HUES48 (cell line): ENCODE results near the gene EXTL2.
"Not testable (repeated sequence)": the region's sequence is repeated elsewhere in the genome, so short reads cannot be mapped to it uniquely, and the experiment has no call there.

ENCODE experiments used
- H3K27ac ChIP-seq: one replicate; pipeline ENCODE4 v1.7.0; 2013; ENCODE audit warnings: low read depth, low read length, inconsistent platforms
- H3K27me3 ChIP-seq: 2 replicates; pipeline ENCODE4 v1.6.1; 2013; ENCODE audit warnings: mild to moderate bottlenecking, low read length; ENCODE audit not compliant: control insufficient read depth, insufficient read depth
- H3K36me3 ChIP-seq: 2 replicates; pipeline ENCODE4 v1.6.1; 2013; ENCODE audit warnings: low read length; ENCODE audit not compliant: control insufficient read depth, insufficient read depth
- H3K4me1 ChIP-seq: 2 replicates; pipeline ENCODE4 v1.6.1; 2013; ENCODE audit warnings: mild to moderate bottlenecking, low read length; ENCODE audit not compliant: control insufficient read depth, insufficient read depth
- H3K4me3 ChIP-seq: 2 replicates; pipeline ENCODE4 v1.5.1; 2013; ENCODE audit warnings: mild to moderate bottlenecking, low read depth, low read length
- H3K9ac ChIP-seq: 2 replicates; pipeline ENCODE4 v1.6.1; 2013; ENCODE audit warnings: mild to moderate bottlenecking, low read depth, low read length, moderate library complexity
- H3K9me3 ChIP-seq: 2 replicates; pipeline ENCODE4 v1.6.1; 2013; ENCODE audit warnings: low read length; ENCODE audit not compliant: control insufficient read depth, insufficient read depth

The EXTL2 gene

DNA sequence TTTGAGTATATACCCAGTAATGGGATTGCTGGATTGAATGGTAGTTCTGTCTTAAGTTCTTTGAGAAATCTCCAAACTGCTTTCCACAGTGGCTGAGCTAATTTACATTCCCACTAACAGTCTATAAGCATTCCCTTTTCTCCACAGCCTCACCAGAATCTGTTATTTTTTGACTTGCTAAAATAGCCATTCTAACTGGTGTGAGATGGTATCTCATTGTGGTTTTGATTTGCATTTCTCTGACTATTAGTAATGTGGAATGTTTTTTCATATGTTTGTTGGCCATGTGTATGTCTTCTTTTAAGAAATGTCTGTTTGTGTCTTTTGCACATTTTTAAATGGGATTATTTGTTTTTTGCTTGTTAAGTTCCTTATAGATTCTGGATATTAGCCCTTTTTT, 39.5 kb downstream of the EXTL2 start:
- H3K9ac ChIP-seq, H3K4me3 ChIP-seq, H3K4me1 ChIP-seq, H3K9me3 ChIP-seq, H3K27ac ChIP-seq, H3K36me3 ChIP-seq: not testable (repeated sequence)
- peaks cover 18% of the 10 kb centered on the region for H3K27me3 ChIP-seq

DNA sequence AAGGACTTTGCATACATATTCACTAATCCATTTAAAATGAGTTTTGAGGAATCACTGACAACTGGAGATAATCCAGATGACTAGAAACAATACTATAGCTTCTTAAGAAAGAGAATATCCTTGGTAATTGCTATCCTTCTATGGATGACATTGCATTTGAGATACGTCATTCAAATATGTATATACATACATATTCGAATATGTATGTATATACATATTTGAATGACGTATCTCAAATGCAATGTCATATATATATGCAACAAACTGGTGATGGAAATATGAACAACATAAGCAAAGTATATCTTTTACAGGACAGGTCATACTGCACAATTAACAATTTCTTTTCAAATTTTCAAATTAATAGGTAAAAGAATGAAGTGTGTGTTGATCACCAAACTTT, 41.7 kb downstream of the EXTL2 start:
- no peak overlapping the region for H3K9ac ChIP-seq
- H3K9me3 ChIP-seq, result no peaks in the 10 kb centered on the region
- peaks cover 40% of the 10 kb centered on the region for H3K27me3 ChIP-seq
- no peaks in the 10 kb centered on the region for H3K36me3 ChIP-seq
- H3K4me3 ChIP-seq, result no peak overlapping the region
- H3K4me1 ChIP-seq, result no peaks in the 10 kb centered on the region
- no peak overlapping the region for H3K27ac ChIP-seq

DNA sequence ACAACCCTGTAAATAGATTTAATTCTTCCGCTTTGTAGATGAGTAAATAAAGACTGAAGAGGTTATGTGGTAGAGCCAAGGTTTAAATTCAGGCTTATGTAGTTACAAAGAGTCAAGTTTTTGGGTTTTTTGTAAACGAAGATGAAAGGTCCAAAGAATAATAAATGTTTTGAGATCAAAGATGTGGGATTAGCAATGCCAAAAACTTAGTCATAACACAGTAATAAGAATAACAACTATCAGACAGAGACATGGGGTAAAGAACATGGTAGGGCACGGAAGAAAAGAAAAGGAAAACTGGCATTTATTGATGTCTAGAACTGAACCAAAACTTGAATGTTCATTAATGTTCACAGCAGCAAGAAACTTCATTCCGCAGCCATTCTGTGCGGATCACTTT, 42.9 kb downstream of the EXTL2 start:
- peaks cover 49% of the 10 kb centered on the region for H3K27me3 ChIP-seq
- no peaks in the 10 kb centered on the region for H3K36me3 ChIP-seq
- no peak overlapping the region for H3K27ac ChIP-seq
- no peak overlapping the region for H3K9ac ChIP-seq
- H3K4me3 ChIP-seq, result no peak overlapping the region
- H3K4me1 ChIP-seq, result no peaks in the 10 kb centered on the region
- no peaks in the 10 kb centered on the region for H3K9me3 ChIP-seq

DNA sequence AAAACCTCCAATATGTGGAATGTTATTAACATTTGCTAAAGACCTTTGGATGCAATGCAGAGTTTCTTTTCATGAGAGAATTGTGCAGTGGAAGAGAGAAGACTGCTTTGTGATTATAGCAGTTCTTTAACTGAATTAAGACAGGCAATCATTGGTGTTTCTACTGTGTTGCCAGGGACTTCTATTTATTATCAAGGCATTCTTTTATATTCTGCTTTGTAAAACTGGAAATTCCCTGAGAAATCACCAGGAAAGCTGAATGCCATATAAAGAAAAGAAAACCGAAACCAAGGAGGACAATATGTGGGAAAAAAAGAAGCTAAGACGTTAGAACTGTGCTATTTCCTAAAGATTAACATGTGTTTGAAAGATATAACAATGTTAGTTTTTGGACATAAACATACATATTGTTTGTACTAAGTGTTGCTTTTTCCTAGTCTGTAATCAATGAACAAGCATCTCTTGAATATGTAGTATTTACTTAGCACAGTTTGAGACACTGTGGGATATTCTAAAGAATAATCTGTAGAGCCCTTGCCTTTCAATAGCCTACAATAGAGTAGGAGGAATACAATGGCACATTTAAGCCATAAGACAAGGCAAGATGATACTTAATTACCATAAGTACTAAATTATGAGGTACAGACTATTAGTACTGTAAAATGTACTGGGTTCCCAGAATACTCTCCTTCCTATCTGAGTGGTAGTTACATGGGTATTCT, 47.1 kb downstream of the EXTL2 start:
- no peaks in the 10 kb centered on the region for H3K4me1 ChIP-seq
- H3K9me3 ChIP-seq, result no peaks in the 10 kb centered on the region
- H3K36me3 ChIP-seq, result no peaks in the 10 kb centered on the region
- H3K27me3 ChIP-seq, result peaks cover 63% of the 10 kb centered on the region
- H3K9ac ChIP-seq, result no peak overlapping the region
- no peak overlapping the region for H3K4me3 ChIP-seq
- H3K27ac ChIP-seq, result no peak overlapping the region

DNA sequence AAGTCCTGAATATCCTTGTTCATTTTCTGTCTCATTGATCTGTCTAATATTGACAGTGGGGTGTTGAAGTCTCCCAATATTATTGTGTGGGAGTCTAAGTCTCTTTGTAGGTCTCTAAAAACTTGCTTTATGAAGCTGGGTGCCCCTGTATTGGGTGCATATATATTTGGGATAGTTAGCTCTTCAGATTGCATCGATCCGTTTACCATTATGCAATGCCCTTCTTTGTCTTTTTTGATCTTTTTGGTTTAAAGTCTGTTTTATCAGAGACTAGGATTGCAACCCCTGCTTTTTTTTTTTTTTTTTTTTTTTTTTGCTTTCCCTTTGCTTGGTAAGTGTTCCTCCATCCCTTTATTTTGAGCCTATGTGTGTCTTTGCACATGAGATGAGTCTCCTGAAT, 51.5 kb downstream of the EXTL2 start:
- not testable (repeated sequence) for H3K9me3 ChIP-seq, H3K27ac ChIP-seq, H3K4me3 ChIP-seq, H3K36me3 ChIP-seq, H3K9ac ChIP-seq, H3K4me1 ChIP-seq
- H3K27me3 ChIP-seq, result peaks cover 26% of the 10 kb centered on the region

DNA sequence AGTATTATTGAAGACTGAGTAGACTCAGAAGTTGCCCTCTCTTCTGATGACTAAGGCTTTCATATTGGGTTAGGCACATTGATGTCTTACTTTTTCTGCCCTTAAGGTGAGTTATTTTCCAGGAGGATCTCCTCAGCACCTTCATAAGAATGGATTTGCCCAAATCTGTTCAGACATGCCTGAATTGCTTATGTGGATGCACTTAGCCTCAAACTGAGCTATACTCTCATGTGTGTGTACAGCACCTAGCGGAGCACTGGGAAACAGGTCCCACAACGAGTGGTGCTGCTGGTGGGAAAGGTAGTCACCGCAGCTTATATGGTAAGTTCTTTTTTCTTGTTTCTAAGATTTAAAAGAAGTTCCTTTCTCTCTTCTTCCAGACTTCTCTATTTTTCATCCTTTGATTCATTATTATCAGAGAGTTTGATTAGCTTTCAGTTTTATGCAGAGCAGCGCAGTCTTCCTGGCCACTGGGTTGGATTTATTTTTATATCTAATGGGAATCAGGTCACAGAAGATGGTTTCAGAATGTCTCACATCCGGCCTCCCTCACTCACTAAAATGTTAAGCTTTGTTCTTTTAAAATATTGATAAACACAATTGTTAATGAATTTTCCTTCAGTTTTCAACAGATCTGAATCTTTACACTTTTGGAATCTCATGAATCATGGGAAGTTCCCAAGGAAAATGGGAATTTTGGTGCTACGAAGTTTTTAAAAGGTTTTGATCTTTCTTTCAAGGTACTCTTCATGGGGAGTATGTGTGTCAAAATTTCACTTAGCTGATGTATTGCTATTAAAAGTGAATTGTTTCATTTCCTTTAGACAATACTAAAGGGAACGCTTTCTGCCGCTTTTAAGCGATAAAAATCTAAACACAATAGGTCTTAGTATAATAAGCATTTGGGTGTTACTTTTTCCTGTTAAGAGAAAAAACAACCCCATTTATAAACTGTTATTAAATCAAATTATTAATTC, 58.5 kb downstream of the EXTL2 start:
- Histone ChIP-seq H3K9me3 (no peaks in the 10 kb centered on the region), H3K4me3 (no peak overlapping the region), H3K27me3 (no peaks in the 10 kb centered on the region), H3K27ac (no peak overlapping the region), H3K36me3 (no peaks in the 10 kb centered on the region), H3K4me1 (no peaks in the 10 kb centered on the region), H3K9ac (no peak overlapping the region)

DNA sequence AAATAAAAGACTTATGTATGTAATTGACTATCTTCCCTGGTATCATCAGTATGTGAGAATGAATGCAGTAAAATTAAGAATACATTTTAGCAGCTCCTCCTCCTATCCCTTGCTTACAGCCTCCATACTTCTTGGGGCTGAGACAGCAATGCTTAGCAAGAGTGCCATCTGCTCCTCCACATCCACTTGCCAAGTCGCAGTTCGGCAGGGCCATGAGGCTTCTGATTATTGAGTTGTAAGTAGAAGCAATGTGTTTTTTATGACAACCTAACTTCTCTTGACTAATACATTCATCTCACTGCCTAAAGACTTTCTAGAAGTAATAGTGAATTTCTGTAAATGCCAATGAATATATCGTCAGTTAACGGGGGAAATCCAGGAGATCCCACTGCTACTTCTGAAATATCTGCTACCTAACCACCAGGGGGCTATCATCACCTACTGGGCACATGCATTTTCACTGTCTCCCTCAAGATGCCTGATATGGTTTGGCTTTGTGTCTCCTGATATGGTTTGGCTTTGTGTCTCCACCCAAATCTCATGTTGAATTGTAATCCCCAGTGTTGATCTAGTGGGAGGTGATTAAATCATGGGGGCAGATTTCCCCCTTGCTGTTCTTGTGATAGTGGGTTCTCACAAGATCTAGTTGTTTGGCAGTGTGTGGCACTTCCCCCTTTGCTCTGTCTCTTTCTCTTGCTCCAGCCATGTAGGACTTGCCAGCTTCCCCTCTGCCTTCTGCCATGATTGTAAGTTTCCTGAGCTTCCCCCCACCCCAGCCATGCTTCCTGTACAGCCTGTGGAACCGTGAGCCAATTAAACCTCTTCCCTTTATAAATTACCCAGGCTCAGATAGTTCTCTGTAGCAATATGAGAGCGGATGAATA, 59.6 kb downstream of the EXTL2 start:
- H3K9ac ChIP-seq, result no peak overlapping the region
- H3K4me3 ChIP-seq, result no peak overlapping the region
- H3K27ac ChIP-seq, result no peak overlapping the region
- no peaks in the 10 kb centered on the region for H3K36me3 ChIP-seq
- no peaks in the 10 kb centered on the region for H3K9me3 ChIP-seq
- H3K27me3 ChIP-seq, result no peaks in the 10 kb centered on the region
- no peaks in the 10 kb centered on the region for H3K4me1 ChIP-seq

DNA sequence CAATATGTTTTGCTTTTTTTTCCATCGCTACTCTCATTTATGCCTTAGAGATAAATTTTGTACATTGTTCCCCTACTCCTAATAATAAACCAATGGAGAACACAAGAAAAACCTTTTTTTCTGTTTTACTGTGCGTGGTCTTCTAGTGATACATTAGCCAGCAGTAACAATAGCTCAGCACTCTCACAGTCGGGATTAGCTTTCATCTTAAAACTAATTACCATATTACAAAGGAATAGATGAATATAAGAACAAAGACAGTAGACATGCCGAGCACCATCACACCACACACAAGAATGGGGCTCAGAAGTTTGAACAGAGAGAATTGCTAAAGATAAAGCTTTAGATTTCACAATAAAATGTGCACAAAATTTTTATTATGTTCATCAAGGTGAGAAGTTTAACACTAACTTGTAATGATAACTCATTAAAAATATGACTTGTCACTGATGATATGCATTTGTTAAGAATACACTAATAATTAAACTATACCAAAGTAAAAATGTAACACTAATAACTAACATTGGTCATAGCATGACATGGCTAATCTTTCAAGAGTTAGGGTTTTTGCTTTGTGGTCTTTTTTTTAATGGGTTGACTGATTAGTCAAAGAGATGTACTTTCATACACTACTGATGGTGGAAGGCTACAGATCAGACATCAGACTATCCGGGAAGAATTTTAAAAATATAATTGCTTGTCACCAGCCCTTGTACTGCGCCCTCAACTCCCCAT, 61.8 kb downstream of the EXTL2 start:
- Histone ChIP-seq H3K9me3 (no peaks in the 10 kb centered on the region), H3K9ac (no peak overlapping the region), H3K4me3 (no peak overlapping the region), H3K27me3 (no peaks in the 10 kb centered on the region), H3K27ac (no peak overlapping the region), H3K36me3 (no peaks in the 10 kb centered on the region), H3K4me1 (no peaks in the 10 kb centered on the region)

DNA sequence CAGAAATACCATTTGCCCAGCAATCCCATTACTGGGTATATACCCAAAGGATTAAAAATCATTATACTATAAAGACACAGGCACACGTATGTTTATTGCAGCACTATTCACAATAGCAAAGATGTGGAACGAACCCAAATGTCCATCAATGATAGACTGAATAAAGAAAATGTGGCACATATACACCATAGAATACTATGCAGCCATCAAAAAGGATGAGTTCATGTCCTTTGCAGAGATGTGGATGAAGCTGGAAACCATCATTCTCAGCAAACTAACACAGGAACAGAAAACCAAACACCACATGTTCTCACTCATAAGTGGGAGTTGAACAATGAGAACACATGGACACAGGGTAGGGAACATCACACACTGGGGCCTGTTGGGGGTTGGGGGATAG, 69.0 kb downstream of the EXTL2 start:
- not testable (repeated sequence) for H3K27ac ChIP-seq, H3K27me3 ChIP-seq, H3K4me1 ChIP-seq, H3K9me3 ChIP-seq, H3K36me3 ChIP-seq, H3K9ac ChIP-seq, H3K4me3 ChIP-seq
